Heart right ventricle (tissue), 16 donors: ENCODE data around the gene CBFA2T3. TPM values are rescaled to one million over a fixed set of nuclear protein-coding genes. Genes with fewer than 3 reads are reported as not detected.

Source experiments
- ATAC-seq, 8 donors: fragments of 200-7000 bp; cut with Tn5 transposase; one replicate each; pipeline ENCODE4 v1.9.1; 2020; ENCODE audit warnings: mild to moderate bottlenecking in 8 of 8, moderate library complexity in 8 of 8, moderate number of reproducible peaks in 1 of 8
- DNase-seq, 2 donors: peaks; one replicate each; pipeline ENCODE4 v3.0.0-alpha.2; 2020
- H3K27ac ChIP-seq, 10 donors: fragments of 200-600 bp; sonication (generic) in 2 of 10; one replicate each; pipeline versions ENCODE4 v1.5.0 to v1.8.0; 2020 to 2022; ENCODE audit warnings: mild to moderate bottlenecking in 3 of 10
- H3K27me3 ChIP-seq, 7 donors: fragments of 200-600 bp; one replicate each; pipeline ENCODE4 v1.8.0; 2021 to 2022; ENCODE audit warnings: mild to moderate bottlenecking in 2 of 7
- H3K36me3 ChIP-seq, 9 donors: fragments of 200-600 bp; sonication (generic) in 1 of 9; one replicate each; pipeline versions ENCODE4 v1.5.0 to v1.8.0; 2020 to 2022; ENCODE audit warnings: mild to moderate bottlenecking in 2 of 9
- H3K4me1 ChIP-seq, 9 donors: fragments of 200-600 bp; sonication (generic) in 1 of 9; one replicate each; pipeline versions ENCODE4 v1.5.0 to v1.8.0; 2020 to 2022; ENCODE audit warnings: mild to moderate bottlenecking in 4 of 9
- H3K4me3 ChIP-seq, 10 donors: fragments of 200-600 bp; sonication (generic) in 2 of 10; one replicate each; pipeline versions ENCODE4 v1.5.0 to v1.8.0; 2020 to 2022; ENCODE audit warnings: mild to moderate bottlenecking in 7 of 10, moderate library complexity in 2 of 10
- H3K9me3 ChIP-seq, 11 donors: fragments of 200-600 bp in 10 of 11; sonication (generic) in 2 of 11; one replicate each; pipeline versions ENCODE4 v1.5.0 to v1.8.0; 2013 to 2022; ENCODE audit warnings: mild to moderate bottlenecking in 2 of 11, control low read depth in 1 of 11, moderate library complexity in 1 of 11
- CTCF ChIP-seq, 9 donors: fragments of 200-600 bp; sonication (generic) in 2 of 9; IDR thresholded peaks; one replicate each; pipeline versions ENCODE4 v1.5.0 to v1.8.0; 2021 to 2022; ENCODE audit warnings: antibody characterized with exemption in 9 of 9, mild to moderate bottlenecking in 5 of 9, moderate library complexity in 1 of 9
- WGBS, 2 donors: extraction: QIAGEN DNeasy Blood & Tissue Kit; methylation state at CpG; one replicate each; pipeline ENCODE4 v1.1.7; 2013; ENCODE audit warnings: inconsistent platforms in 1 of 2; 5-methylcytosine and 5-hydroxymethylcytosine counted together
- intact Hi-C, 10 donors: fragments of 100-400 bp; cut with DNase I; formaldehyde crosslinking; loops; one replicate each; pipeline versions ENCODE4 v1.11.1 to v1.14.2; 2022
- polyA plus RNA-seq, 2 donors: library from polyadenylated mRNA; stranded (reverse); fragments of 200-250 nt; gene quantifications; one replicate each; pipeline ENCODE4 v1.2.3, GENCODE V29; 2013
- total RNA-seq, 10 donors: library from RNA; stranded (reverse); fragmentation: NEBNext Ultra II Directional in 3 of 10; extraction: Animal tissue kit (Norgen Biotek cat#: 25700) in 3 of 10; gene quantifications; one replicate each; pipeline versions ENCODE4 v1.2.1 to v1.2.4, GENCODE V29; 2021 to 2023
- donor health status: Arrhythmogenic right ventricular cardiomyopathy.
- donor health status: ischemic (EF 13 %, LVEDD 7.1; RV severe dilation, severe dysfunction).
- donor health status: healthy with polysubstance abuse.
- donor health status: DM: no; HTN: yes; CAD: no.
- donor health status: DM: no; HTN: no; CAD: no.
- donor health status: ischemic (EF 25% LVEDD 6.9; RV normal size, moderate dysfunction).
- donor health status: ischemic (EF 25% LVEDD 5.7; RV mildly dilated, moderate dysfunction).
- donor health status: healthy.
- donor health status: DM: yes; HTN: yes; CAD: no.
- donor health status: Ischemic cardiomyopathy.
- donor health status: ischemic (EF 35%, LVEDD 5.7; RV mildly dilated, moderate dysfunction).
- donor health status: nonischemic (EF 11% LVEDD 7.7; RV severe dilation, severe dysfunction).
- donor health status: DM: yes; HTN: yes; CAD: no.
- donor health status: PGD.
- donor health status: ischemic (EF 29% LVEDD 5.4; RV normal size, mild dysfunction).
- donor health status: nonischemic (EF 23%, LVEDD 6.1; RV moderate dilation, normal function).

CBFA2T3 gene
- total and polyA plus RNA-seq, 12 donors, result 3.1 to 17.6 (median 6.1) TPM

GRCh38 chr16:88936556-88937205 lies 40.3 kb downstream of the CBFA2T3 start:
- Histone ChIP-seq H3K27me3 (peaks cover 0 to 26% (median 8%) of the 10 kb centered on the region in 7 donors), H3K36me3 (no peaks in the 10 kb centered on the region), H3K4me3 (peak overlapping the region in 8 of 10 donors; percentile 11 to 34 (median 26)), H3K27ac (peak overlapping the region; percentile 59 to 95 (median 90)), H3K4me1 (peaks cover 25 to 66% (median 51%) of the 10 kb centered on the region in 9 donors), H3K9me3 (no peaks in the 10 kb centered on the region)
- TF ChIP-seq CTCF (IDR thresholded peaks at IDR 0.05), result no peak
- WGBS, 2 donors, result 35 to 46% methylated on average over 31 of the region's 31 CpGs
- intact Hi-C loops, result loop anchor here in 3 of 10 donors (5.0 kb wide), 3 partner anchors 44 to 119 kb away; no protein-coding TSS in a partner anchor
- ATAC-seq (peak in 7 of 8 donors; percentile 1 to 21 (median 14)), DNase-seq (peak; percentile 53 to 60)

- peak overlapping the region; percentile 59 to 95 (median 90) for H3K27ac ChIP-seq
- H3K27me3 ChIP-seq, result peaks cover 0 to 26% (median 8%) of the 10 kb centered on the region in 7 donors
- intact Hi-C loops, result loop anchor here in 3 of 10 donors (5.0 kb wide), 3 partner anchors 44 to 119 kb away; no protein-coding TSS in a partner anchor
These were observed 40.9 kb downstream of the CBFA2T3 start for GRCh38 chr16:88936008-88936555.

GRCh38 chr16:88934066-88934667 lies 42.8 kb downstream of the CBFA2T3 start:
- intact Hi-C loops, result no loop called here
- DNase-seq, result peak in 1 of 2 donors; percentile 11
- Histone ChIP-seq H3K27ac (no peak overlapping the region), H3K9me3 (no peaks in the 10 kb centered on the region), H3K36me3 (no peaks in the 10 kb centered on the region), H3K4me1 (peaks cover 23 to 57% (median 40%) of the 10 kb centered on the region in 9 donors), H3K27me3 (peaks cover 0 to 11% (median 0%) of the 10 kb centered on the region in 7 donors), H3K4me3 (no peak overlapping the region)
- no peak for TF ChIP-seq CTCF (IDR thresholded peaks at IDR 0.05)
- 65 to 76% methylated on average over 33 of the region's 33 CpGs for WGBS, 2 donors
- ATAC-seq, result no peak

More at GRCh38 chr16:88936008-88936555, 40.9 kb downstream of the CBFA2T3 start:
- H3K36me3 ChIP-seq, result no peaks in the 10 kb centered on the region
- H3K4me3 ChIP-seq, result peak overlapping the region in 7 of 10 donors; percentile 11 to 34 (median 28)
- ATAC-seq, result no peak
- peak in 1 of 2 donors; percentile 17 for DNase-seq
- WGBS, 2 donors, result 39 to 52% methylated on average over 19 of the region's 19 CpGs
- peaks cover 25 to 69% (median 51%) of the 10 kb centered on the region in 9 donors for H3K4me1 ChIP-seq
- TF ChIP-seq CTCF (IDR thresholded peaks at IDR 0.05), result no peak
- H3K9me3 ChIP-seq, result no peaks in the 10 kb centered on the region

GRCh38 chr16:88932929-88933328 lies 44.1 kb downstream of the CBFA2T3 start:
- DNase-seq, result peak in 1 of 2 donors; percentile 31
- no peaks in the 10 kb centered on the region for H3K36me3 ChIP-seq
- peak overlapping the region in 1 of 10 donors; percentile 53 for H3K27ac ChIP-seq
- ATAC-seq, result peak in 1 of 8 donors; percentile 7
- peaks cover 0 to 6% (median 0%) of the 10 kb centered on the region in 7 donors for H3K27me3 ChIP-seq
- intact Hi-C loops, result no loop called here
- no peak for TF ChIP-seq CTCF (IDR thresholded peaks at IDR 0.05)
- H3K9me3 ChIP-seq, result no peaks in the 10 kb centered on the region
- no peak overlapping the region for H3K4me3 ChIP-seq
- 88 to 89% methylated on average over 16 to 17 of the region's 17 CpGs for WGBS, 2 donors
- H3K4me1 ChIP-seq, result peaks cover 14 to 51% (median 28%) of the 10 kb centered on the region in 9 donors
